H9 (cell line): ENCODE data around the gene TBX5. TPM values are rescaled to one million over a fixed set of nuclear protein-coding genes. Genes with fewer than 3 reads are reported as not detected.
A peak's percentile ranks its signal among the peaks of the same experiment; 100 is the strongest.

Source experiments
- DNase-seq: peaks from one replicate; pipeline ENCODE4 v3.0.0-alpha.2; 2017
- H2AFZ ChIP-seq: one replicate; pipeline ENCODE4 v1.6.1; 2013; ENCODE audit warnings: mild to moderate bottlenecking, low read length, control low read depth, moderate library complexity
- H2AK5ac ChIP-seq: 2 replicates; pipeline ENCODE4 v1.6.1; 2013; ENCODE audit warnings: low read length, control low read depth, mixed read lengths; ENCODE audit not compliant: insufficient read length
- H2BK120ac ChIP-seq: one replicate; pipeline ENCODE4 v1.6.1; 2013; ENCODE audit warnings: low read depth, mild to moderate bottlenecking, low read length, control low read depth, inconsistent platforms; ENCODE audit not compliant: poor library complexity, severe bottlenecking
- H2BK12ac ChIP-seq: 2 replicates; pipeline ENCODE4 v1.6.1; 2013; ENCODE audit warnings: low read length, control low read depth, mixed read lengths, low read depth; ENCODE audit not compliant: insufficient read length
- H2BK15ac ChIP-seq: 2 replicates; pipeline ENCODE4 v1.6.1; 2013; ENCODE audit warnings: low read depth, low read length, control low read depth
- H2BK20ac ChIP-seq: one replicate; pipeline ENCODE4 v1.6.1; 2013; ENCODE audit warnings: low read depth, mild to moderate bottlenecking, low read length, control low read depth, inconsistent platforms; ENCODE audit not compliant: poor library complexity, severe bottlenecking
- H2BK5ac ChIP-seq: 2 replicates; pipeline ENCODE4 v1.6.1; 2013; ENCODE audit warnings: low read length, control low read depth, mixed read lengths; ENCODE audit not compliant: insufficient read length
- H3K14ac ChIP-seq: 2 replicates; pipeline ENCODE4 v1.6.1; 2013; ENCODE audit warnings: low read length, control low read depth; ENCODE audit not compliant: insufficient read depth
- H3K18ac ChIP-seq: 2 replicates; pipeline ENCODE4 v1.6.1; 2013; ENCODE audit warnings: low read depth, mild to moderate bottlenecking, mixed read lengths, low read length, control low read depth; ENCODE audit not compliant: insufficient read length
- H3K23ac ChIP-seq: 2 replicates; pipeline ENCODE4 v1.6.1; 2013; ENCODE audit warnings: low read length, control low read depth, mixed read lengths, low read depth; ENCODE audit not compliant: insufficient read length
- H3K23me2 ChIP-seq: 2 replicates; pipeline ENCODE4 v1.6.1; 2013; ENCODE audit warnings: low read depth, mild to moderate bottlenecking, mixed read lengths, low read length, control low read depth; ENCODE audit not compliant: insufficient read length, poor library complexity, severe bottlenecking
- H3K27ac ChIP-seq: 2 replicates; pipeline ENCODE4 v1.5.1; 2013; ENCODE audit warnings: low read length, control low read depth, mixed read lengths, low read depth; ENCODE audit not compliant: insufficient read length
- H3K27me3 ChIP-seq: 2 replicates; pipeline ENCODE4 v1.6.1; 2013; ENCODE audit warnings: low read length, control low read depth, inconsistent platforms; ENCODE audit not compliant: insufficient read depth
- H3K4ac ChIP-seq: 2 replicates; pipeline ENCODE4 v1.6.1; 2013; ENCODE audit warnings: low read depth, mild to moderate bottlenecking, control low read depth, inconsistent platforms, low read length, moderate library complexity
- H3K4me1 ChIP-seq: 2 replicates; pipeline ENCODE4 v1.6.1; 2013; ENCODE audit warnings: low read length, control low read depth, inconsistent platforms; ENCODE audit not compliant: insufficient read depth
- H3K4me2 ChIP-seq: 2 replicates; pipeline ENCODE4 v1.6.1; 2013; ENCODE audit warnings: low read length, control low read depth, mixed read lengths; ENCODE audit not compliant: insufficient read length, insufficient read depth
- H3K56ac ChIP-seq: 2 replicates; pipeline ENCODE4 v1.6.1; 2013; ENCODE audit warnings: low read depth, mild to moderate bottlenecking, mixed read lengths, low read length, control low read depth; ENCODE audit not compliant: insufficient read length
- H3K79me1 ChIP-seq: 2 replicates; pipeline ENCODE4 v1.6.1; 2013; ENCODE audit warnings: low read depth, mild to moderate bottlenecking, moderate library complexity, low read length, control low read depth, inconsistent platforms; ENCODE audit not compliant: insufficient read depth, poor library complexity, severe bottlenecking
- H3K79me2 ChIP-seq: 2 replicates; pipeline ENCODE4 v1.6.1; 2013; ENCODE audit warnings: low read length, control low read depth, inconsistent platforms; ENCODE audit not compliant: insufficient read depth
- H3K9ac ChIP-seq: 2 replicates; pipeline ENCODE4 v1.6.1; 2013; ENCODE audit warnings: low read length, control low read depth, mixed read lengths; ENCODE audit not compliant: insufficient read length; ENCODE audit errors: extremely low read depth
- H3K9me3 ChIP-seq: one replicate; pipeline ENCODE4 v1.6.1; 2013; ENCODE audit warnings: low read depth, low read length, inconsistent platforms; ENCODE audit not compliant: control insufficient read depth
- H3T11ph ChIP-seq: one replicate; pipeline ENCODE4 v1.6.1; 2013; ENCODE audit warnings: mild to moderate bottlenecking, low read length, control low read depth, inconsistent platforms
- H4K20me1 ChIP-seq: one replicate; pipeline ENCODE4 v1.6.1; 2013; ENCODE audit not compliant: control insufficient read depth, insufficient read length, insufficient read depth
- H4K5ac ChIP-seq: 2 replicates; pipeline ENCODE4 v1.6.1; 2013; ENCODE audit warnings: low read depth, mild to moderate bottlenecking, mixed read lengths, low read length, control low read depth; ENCODE audit not compliant: insufficient read length
- H4K8ac ChIP-seq: replicated peaks from 2 replicates; pipeline ENCODE4 v1.6.1; 2013; ENCODE audit warnings: low read length, control low read depth, mixed read lengths, low read depth; ENCODE audit not compliant: insufficient read length
- H4K91ac ChIP-seq: 2 replicates; pipeline ENCODE4 v1.6.1; 2013; ENCODE audit warnings: low read depth, mild to moderate bottlenecking, moderate library complexity, mixed read lengths, low read length, control low read depth; ENCODE audit not compliant: insufficient read length
- H3K27ac Mint-ChIP-seq, 3 experiments: 2 replicates in 2 of 3; 3 replicates in 1 of 3; pipeline ENCODE4 v1.8.0; 2020 to 2021; ENCODE audit warnings: mixed read lengths in 3 of 3, mild to moderate bottlenecking in 1 of 3, moderate library complexity in 1 of 3
- H3K27me3 Mint-ChIP-seq: 2 replicates; pipeline ENCODE4 v1.8.0; 2021; ENCODE audit warnings: low read depth, mild to moderate bottlenecking, moderate library complexity, mixed read lengths
- H3K36me3 Mint-ChIP-seq, 3 experiments: 2 replicates in 2 of 3; 3 replicates in 1 of 3; pipeline ENCODE4 v1.8.0; 2020 to 2021; ENCODE audit warnings: low read depth in 3 of 3, mixed read lengths in 3 of 3; ENCODE audit not compliant: insufficient read depth in 1 of 3
- H3K4me1 Mint-ChIP-seq, 2 experiments: 2 replicates each; pipeline ENCODE4 v1.8.0; 2020; ENCODE audit warnings: mixed read lengths in 2 of 2
- H3K4me3 Mint-ChIP-seq, 2 experiments: 2 replicates in 1 of 2; 3 replicates in 1 of 2; pipeline ENCODE4 v1.8.0; 2020 to 2021; ENCODE audit warnings: mild to moderate bottlenecking in 2 of 2, mixed read lengths in 2 of 2, moderate library complexity in 1 of 2
- H3K9me3 Mint-ChIP-seq, 2 experiments: 2 replicates in 1 of 2; 3 replicates in 1 of 2; pipeline ENCODE4 v1.8.0; 2020; ENCODE audit warnings: mild to moderate bottlenecking in 2 of 2, mixed read lengths in 2 of 2, moderate library complexity in 1 of 2
- WGBS: extraction: QIAGEN DNeasy Blood & Tissue Kit; methylation state at CpG from one replicate; pipeline ENCODE4 v1.1.7; 2013; ENCODE audit warnings: missing lambda C conversion rate, low lambda C conversion rate, mixed read lengths; ENCODE audit not compliant: insufficient read length; ENCODE audit errors: extremely low coverage; 5-methylcytosine and 5-hydroxymethylcytosine counted together
- total RNA-seq: library from RNA; stranded (reverse); gene quantifications from 2 replicates; pipeline ENCODE4 v1.2.1, GENCODE V29; 2021
- TF ChIP-seq, protein P1 (sequence below): fragments of 200-600 bp; sonication (generic); conservative IDR thresholded peaks from 3 replicates; pipeline ENCODE4 v1.8.0; 2021; ENCODE audit warnings: antibody characterized with exemption, mild to moderate bottlenecking

Gene TBX5
- total RNA-seq, 1 experiment from 2014 or later: not detected

DNA sequence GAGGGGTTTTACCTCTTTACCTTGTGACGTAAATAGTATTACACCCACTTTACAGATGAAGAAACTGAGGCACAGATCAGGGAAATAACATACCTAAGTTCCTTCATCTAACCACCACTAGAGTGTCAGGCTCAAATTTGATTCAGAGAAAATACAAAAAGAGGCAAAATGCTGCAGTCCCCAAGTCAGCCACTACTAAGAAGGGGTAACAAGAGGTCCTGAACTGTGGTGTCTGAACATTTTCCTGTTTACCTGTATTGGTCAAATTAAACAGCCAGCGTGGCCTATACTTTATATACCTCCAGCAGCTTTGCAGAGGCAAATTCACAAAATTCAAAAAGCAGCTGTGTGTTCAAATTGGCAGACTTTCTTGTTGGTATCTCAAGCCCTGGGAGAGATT, 92.0 kb downstream of the TBX5 start:
- H3K27ac ChIP-seq: no peak overlapping the region
- H3K23me2 ChIP-seq: no peaks in the 10 kb centered on the region
- no peaks in the 10 kb centered on the region for H3K4me1 ChIP-seq
- H2AFZ ChIP-seq: no peak overlapping the region
- H3K23ac ChIP-seq: no peak overlapping the region
- no peaks in the 10 kb centered on the region for H3K27me3 ChIP-seq
- no peak overlapping the region for H4K8ac ChIP-seq
- H3K56ac ChIP-seq: no peak overlapping the region
- H3K18ac ChIP-seq: no peak overlapping the region
- no peak overlapping the region for H3K4me2 ChIP-seq
- no peak overlapping the region for H2BK120ac ChIP-seq
- Mint-ChIP-seq H3K27me3 (no peaks in the 10 kb centered on the region), H3K27ac (no peak overlapping the region), H3K36me3 (no peaks in the 10 kb centered on the region), H3K9me3 (no peaks in the 10 kb centered on the region), H3K4me1 (peaks cover 3 to 4% of the 10 kb centered on the region in 2 experiments), H3K4me3 (no peak overlapping the region)
- H3K14ac ChIP-seq: no peak overlapping the region
- no peak overlapping the region for H3K4ac ChIP-seq
- H4K5ac ChIP-seq: no peak overlapping the region
- H2AK5ac ChIP-seq: no peak overlapping the region
- H2BK20ac ChIP-seq: no peak overlapping the region
- TF ChIP-seq, protein P1, sequence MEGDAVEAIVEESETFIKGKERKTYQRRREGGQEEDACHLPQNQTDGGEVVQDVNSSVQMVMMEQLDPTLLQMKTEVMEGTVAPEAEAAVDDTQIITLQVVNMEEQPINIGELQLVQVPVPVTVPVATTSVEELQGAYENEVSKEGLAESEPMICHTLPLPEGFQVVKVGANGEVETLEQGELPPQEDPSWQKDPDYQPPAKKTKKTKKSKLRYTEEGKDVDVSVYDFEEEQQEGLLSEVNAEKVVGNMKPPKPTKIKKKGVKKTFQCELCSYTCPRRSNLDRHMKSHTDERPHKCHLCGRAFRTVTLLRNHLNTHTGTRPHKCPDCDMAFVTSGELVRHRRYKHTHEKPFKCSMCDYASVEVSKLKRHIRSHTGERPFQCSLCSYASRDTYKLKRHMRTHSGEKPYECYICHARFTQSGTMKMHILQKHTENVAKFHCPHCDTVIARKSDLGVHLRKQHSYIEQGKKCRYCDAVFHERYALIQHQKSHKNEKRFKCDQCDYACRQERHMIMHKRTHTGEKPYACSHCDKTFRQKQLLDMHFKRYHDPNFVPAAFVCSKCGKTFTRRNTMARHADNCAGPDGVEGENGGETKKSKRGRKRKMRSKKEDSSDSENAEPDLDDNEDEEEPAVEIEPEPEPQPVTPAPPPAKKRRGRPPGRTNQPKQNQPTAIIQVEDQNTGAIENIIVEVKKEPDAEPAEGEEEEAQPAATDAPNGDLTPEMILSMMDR: peak; percentile 42
- H3K9me3 ChIP-seq: no peaks in the 10 kb centered on the region
- H2BK12ac ChIP-seq: no peak overlapping the region
- no peak overlapping the region for H4K91ac ChIP-seq
- no CpG with 5 or more reads among the region's 2 CpGs for WGBS
- H3K79me2 ChIP-seq: no peaks in the 10 kb centered on the region
- H2BK15ac ChIP-seq: no peak overlapping the region
- no peak overlapping the region for H3K9ac ChIP-seq
- H3K79me1 ChIP-seq: no peaks in the 10 kb centered on the region
- no peak for DNase-seq
- H3T11ph ChIP-seq: no peak overlapping the region
- no peak overlapping the region for H2BK5ac ChIP-seq
- H4K20me1 ChIP-seq: no peaks in the 10 kb centered on the region
